Suppressor macrophage treated with lipopolysaccharide for 4 hours (primary cell): ENCODE data around the gene SLC66A2.

Experiments used
- DNase-seq: peaks from one replicate; pipeline ENCODE4 v3.0.0-alpha.2; 2020

SLC66A2 gene

DNA sequence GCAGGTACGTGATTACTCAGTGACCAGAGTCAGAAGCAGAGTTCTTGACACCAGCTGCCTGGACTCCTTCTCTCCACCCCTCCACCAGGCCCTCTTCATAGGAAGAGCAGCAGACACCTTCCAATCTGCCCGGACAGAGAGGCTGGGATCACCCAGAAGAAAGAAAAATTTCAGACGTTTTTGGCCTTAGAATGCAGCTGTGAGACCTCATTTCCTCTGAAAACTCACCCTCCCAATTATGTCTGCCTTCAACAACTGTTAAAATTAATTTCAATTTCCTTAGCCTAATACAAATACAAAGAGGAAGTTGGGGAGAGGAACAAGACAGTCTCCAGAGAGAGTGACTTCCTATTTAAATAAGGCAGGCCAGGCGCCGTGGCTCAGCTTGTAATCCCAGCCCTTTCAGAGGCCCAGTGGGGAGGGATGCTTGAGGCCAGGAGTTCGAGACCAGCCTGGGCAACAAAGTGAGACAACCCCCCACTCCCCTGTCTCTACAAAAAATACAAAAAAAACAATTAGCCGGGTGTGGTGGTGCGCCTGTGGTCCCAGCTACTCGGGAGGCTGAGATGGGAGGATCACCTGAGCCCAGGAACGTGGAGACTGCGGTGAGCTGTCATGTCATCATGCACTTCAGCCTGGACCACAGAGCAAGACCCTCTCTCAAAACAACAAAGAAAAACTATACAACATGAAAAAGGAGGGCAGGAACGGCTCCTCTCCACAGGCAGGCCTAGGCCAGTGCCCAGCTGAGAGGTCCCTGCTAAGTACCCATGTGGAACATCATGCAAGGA, 1.6 kb downstream of the SLC66A2 start:
- DNase-seq = peak; percentile 87

DNA sequence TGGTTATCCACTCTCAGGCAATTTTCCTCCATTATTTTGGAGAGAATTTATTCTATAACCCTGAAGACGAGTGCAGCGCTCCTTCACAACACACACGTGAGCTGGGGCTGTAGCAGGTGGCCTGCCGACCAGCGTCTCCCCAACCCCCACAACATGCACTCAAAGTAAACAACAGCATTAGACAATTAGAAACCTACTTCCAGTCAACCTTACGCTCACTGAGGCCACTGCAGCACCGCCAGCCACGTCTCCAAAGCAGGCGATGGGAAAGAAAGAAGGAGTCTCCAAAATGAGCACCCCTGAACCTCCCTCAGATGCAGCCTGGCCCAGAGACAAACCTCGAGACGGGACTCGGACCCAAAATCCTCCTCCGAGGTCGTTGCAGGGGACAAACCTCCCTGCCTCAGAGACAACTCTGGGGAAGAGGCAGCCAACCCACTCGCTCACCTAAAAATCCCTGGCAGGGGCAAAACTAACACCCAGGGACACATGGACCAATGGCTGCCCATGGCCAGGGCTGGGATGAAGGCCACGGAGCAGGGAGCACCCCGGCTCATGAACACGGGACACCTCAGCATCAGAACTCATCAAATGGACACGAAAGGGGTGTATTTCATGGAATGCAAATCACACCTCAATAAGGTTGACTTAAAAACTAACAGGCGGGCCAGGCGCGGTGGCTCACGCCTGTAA, 2.6 kb downstream of the SLC66A2 start:
- no peak for DNase-seq

DNA sequence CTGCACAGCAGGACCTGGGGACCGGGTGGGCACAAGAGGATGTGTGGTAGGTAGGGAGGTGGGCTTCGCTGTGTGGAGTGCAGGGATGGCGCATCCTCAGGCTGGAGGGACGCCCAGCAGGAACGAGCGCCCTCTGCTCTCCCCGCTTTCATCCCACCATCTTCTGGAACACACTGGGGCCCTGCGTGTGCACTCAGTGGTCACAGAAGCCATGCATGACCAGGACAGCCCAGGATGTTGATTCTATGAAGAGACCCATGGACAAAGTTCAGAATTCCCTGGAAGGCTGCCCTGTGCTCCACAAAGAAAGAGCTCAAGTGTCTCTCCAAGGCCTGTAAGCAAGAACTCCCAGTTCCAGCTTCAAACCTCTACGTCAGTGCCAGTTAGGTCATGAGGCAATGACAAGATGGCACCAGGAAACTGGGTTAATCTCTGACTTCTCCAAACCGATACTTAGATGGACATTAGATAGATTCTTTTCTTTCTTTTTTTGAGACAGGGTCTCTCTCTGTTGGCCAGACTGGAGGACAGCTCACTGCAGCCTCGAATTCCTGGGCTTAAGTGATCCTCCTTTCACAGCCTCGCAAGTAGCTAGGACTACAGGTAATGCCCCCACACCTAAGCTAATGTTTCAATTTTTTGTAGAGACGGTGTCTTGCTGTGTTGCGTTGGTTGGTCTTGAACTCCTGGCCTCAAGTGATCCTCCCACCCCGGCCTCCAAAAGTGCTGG, 3.4 kb downstream of the SLC66A2 start:
- DNase-seq = no peak

DNA sequence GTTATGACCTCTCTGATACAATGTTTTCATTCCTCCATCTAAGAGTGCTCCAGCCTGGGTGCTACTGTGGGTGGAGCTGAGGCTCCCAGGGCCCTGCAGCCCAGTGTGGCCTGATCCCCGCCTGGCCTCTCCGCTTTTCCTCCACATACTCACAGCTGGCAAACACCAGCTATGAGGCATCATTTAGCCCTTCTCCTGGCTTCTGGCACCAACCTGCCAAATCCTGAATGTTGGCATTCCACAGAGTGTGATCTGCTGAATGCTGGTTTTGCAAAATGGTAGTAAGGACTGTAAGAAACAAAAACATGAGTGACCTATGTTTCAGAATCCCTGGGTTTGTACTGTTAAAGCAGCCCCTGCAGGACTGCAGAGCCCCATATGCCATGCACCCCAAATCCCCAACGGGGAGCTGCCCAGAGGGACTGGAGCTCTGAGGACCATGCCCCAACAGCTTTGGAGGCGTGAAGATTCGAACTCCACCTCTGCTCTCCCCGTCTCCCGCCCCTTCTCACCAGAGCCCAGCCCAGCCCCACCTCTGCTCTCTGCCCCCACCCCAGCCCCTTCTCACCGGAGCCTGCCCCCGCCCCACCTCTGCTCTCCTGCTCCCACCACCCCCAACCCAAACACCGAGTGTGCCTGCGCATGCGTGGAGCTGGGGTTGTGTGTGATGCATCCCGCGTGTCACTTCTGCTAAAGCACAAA, 4.2 kb downstream of the SLC66A2 start:
- DNase-seq = no peak

DNA sequence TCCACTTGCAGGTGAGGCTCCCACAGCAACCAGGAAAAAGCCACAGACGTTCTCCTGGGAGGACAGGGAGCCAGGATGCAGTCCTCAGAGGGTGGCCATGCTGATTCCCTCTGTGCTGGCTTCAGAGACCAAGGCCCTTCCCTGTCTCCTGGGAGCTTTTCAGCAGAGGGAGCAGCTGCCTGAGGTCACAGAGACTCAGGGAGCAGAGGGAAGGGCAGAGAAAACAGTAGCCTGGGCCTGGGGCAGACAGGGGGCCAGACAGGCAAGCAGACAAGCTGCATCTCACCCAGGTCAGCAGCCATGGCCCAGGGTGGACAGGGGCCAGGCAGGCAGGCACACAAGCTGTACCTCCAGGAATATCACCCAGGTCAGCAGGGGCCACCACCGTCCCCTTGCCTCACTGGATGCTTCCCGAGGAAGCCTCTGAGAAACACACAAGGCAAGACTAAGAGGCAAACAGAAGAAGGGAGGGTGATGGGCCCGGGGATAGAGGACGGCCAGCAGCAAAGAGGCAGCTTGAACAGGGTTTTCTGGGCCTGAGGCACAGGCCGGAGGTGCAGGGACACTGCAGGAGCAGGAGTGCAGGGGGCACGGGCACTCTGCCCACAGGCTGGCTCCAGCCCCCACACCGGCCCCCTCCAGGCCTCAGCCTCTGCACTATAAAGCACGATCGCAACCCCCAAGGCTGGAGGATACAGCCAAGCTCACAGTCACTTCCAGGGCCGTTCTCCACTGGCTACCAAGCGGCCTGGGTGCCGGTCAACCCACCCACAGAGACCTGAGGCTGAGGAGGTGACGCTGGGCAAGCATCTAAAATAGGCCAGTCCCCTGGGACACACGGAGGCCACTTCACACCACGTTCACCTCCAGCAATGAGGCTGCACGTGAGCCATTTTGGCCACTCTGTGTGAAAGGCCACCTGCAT, 6.1 kb downstream of the SLC66A2 start:
- DNase-seq = no peak

DNA sequence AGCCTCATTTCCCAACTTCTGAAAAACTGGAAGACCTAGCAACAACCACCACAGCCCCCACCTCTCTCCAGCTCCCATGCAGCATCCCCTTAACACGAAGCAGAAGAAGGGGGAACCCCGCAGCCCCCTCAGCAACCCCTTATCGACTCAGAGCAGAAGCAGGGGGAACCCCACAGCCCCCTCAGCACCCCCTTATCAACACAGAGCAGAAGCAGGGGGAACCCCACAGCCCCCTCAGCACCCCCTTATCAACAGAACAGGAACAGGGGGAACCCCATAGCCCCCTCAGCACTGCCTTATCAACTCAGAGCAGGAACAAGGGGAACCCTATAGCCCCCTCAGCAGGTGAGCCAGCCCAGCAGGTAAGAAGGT, 6.7 kb downstream of the SLC66A2 start:
- DNase-seq = no peak

DNA sequence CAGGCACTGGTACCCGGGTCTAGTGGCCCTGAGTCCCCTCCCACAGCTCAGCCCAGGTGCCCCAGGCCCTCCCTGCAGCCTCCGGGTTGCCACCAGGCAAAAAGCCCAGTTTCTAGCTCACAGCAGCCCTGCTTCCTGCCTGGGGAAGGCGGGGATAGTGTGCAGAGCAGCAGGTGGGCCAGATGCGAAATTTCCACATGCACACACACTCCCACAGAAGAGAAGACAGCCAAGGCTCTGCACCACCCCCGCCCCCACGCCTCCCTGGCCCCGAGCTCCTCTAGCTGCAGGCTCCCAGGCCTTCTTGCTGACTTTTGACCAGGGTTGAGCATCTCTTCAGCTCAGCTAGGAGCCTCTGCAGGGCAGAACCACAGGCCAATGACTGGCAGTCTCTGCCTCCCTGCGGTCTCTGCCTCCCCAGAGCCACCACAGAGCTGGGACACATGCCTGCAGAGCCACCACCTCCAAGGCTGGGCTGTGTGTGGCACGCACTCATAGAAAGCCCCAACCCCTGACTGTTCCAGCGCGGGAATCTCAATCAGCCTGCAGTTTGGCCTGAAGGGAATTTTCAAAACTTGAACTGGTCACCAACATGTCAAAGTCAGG, 7.2 kb downstream of the SLC66A2 start:
- no peak for DNase-seq

DNA sequence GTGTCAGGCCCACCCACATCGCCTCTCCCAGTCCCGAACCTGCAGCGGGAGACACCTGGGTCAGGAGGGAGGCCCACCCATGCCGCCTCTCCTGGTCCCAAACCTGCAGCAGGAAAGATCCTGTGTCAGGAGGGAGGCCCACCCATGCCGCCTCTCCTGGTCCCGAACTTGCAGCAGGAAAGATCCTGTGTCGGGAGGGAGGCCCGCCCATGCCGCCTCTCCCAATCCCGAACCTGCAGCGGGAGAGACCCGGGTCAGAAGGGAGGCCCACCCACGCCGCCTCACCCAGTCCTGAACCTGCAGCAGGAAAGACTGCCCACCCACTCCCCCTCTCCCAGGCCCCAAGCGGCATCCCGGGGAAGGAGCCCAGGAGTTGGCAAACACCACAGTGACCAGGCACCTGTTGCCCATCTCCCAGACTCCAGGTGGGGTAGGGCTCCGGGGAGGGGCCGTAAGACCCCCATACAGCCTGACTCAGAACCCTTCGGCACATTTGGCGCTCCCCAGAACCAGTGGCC, 7.8 kb downstream of the SLC66A2 start:
- DNase-seq = no peak

DNA sequence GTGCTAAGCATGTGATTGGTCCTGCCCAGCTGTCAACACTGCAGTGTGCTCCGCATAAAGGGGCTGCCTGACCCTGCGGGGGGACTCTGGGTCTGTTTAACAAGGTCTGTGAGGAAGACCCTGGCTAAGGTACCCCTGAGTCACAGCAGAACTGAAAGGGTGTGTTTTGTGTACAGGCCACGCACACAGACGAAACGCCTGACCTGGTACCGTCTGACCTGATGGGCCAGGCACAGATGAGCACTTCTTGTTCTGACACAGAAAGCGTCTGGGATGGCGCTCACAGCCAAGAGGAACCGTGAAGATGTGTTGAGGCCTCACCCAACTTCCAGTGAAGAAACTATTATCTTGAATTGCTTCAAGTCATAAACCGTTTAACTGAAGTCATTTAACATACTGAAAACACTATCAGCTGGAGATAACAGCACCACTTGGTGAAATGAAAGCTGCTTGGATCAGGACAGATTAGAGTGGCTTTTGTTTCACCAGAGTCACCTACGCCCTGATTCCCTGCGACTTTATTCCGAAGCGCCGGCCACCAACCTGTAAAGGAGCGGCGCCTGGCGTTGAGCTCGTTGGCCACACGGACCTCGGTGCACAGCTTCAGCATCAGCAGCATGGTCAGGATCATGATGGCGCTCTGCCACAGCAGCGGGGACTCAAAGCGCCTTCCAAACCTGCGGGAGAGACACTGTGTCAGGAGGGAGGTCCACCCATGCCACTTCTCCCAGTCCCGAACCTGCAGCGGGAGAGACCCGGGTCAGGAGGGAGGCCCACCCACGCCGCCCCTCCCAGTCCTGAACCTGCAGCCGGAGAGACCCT, 8.5 kb downstream of the SLC66A2 start:
- no peak for DNase-seq

DNA sequence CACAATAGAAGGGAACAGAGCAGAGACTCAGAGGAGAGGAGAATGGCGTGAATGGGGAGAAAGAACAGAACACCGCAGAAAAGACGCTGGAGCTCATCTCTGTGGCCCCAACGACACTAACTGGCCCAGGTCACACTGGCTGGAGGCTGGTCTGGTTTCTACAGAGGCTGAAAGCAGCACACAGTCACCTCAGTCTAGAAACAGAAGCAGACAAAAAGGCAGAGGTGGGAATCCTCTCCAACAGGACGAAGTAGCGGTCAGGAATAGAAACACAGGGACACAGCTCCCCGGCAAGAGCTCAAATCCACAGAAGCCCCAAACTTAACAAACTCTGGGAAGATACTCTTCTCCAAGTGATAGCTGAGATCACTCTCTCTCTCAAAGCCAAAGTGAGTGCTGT, 9.2 kb downstream of the SLC66A2 start:
- no peak for DNase-seq

DNA sequence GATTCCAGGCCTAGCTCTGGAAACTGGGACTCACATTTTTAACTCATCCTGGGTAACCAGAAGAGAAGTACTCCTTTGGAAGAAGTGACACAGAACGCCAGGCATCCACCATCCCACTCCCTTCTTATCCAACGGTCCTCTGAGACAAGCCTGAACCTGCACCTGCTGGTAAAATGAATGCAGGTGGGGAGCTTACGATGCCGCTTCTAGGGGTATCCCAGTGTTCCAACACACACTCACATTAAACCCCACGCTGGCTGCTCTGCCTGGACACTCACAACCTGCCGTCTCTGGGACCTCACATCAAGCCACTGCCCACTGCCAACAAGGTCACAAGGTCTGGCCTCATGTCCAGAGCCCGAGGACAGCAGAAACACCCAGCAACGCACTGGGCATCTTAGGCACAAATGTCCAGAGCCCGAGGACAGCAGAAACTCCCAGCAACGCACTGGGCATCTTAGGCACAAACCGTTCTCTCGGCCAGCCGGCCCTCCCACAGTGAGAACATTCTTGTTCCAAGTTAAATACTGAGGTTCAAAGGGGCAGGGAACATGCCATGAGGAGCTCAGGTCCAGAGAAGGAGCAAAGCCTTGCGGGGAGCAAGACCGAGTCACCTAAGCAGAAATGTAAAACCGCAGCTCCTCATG, 9.9 kb downstream of the SLC66A2 start:
- no peak for DNase-seq

DNA sequence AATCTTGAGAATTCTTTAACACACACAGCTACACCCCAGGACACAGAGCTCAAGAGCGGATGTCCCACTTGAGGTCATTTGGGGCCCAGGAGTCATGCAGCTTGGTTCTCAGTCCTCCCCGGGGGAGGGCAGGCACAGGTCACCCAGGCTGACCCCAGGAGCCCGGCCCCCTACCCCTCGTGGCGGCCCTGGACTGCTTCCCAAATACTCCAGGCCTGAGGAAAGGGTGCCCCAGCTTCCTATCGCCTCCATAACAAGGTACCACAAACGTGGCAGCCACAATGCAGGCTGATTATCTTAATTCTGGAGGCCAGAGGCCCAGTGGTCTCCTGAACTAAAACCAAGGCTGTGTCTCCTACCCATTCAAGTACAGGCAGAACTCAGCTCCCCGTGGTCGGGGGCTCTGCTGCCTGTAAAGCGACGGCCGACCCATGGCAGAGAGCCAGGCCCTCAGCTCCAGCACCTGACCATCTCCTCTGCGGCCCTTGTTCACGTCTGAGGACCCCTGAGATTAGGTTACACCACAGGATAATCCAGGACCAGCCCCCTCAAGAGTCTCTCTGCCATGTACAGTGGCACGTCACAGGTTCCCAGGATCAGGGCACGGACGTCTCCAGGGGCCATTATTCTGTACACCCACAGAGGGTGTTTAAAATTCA, 10.5 kb downstream of the SLC66A2 start:
- no peak for DNase-seq

DNA sequence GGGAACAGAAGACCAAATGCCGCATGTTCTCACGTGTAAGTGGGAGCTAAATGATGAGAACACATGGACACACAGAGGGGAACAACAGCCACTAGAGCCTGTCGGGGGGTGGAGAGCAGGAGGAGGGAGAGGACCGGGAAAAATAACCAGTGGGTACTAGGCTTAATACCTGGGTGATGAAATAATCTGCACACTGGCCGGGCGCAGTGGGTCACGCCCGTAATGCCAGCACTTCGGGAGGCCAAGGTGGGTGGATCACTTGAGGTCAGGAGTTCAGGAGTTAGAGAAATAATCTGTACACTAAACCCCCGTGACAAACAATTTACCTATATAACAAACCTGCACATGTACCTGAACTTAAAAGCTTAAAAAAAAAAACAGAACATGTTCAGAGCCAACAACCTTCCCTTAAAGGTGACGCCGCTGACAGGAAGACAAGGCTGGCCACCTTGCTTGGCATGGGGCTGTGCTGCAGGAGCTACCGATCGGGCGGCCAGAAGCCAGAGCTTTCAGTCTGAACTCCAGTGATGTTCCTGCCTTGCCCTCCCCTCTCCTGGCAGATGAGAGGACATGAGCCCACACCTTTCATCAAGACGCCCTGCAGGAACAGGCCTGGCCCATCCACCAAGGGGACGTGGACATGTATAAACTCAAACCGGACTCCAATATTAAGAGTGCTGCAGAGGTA, 11.2 kb downstream of the SLC66A2 start:
- DNase-seq = no peak

DNA sequence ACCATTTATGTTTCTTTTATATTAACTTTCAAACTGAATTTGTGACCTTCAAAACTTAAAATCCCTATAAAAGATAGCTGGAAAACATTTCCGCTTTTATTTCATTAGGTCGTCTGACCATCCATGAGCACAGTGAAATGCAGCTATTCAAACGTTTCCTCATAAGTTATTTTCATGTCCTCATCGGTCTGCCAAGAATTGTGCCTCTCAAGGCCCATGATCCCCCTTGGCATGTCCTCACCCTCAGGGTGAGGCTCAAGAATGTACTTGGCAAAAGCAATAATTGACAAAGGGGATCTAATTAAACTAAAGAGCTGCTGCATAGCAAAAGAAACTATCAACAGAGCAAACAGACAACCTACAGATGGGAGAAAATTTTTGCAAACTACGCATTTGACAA, 12.4 kb downstream of the SLC66A2 start:
- no peak for DNase-seq

DNA sequence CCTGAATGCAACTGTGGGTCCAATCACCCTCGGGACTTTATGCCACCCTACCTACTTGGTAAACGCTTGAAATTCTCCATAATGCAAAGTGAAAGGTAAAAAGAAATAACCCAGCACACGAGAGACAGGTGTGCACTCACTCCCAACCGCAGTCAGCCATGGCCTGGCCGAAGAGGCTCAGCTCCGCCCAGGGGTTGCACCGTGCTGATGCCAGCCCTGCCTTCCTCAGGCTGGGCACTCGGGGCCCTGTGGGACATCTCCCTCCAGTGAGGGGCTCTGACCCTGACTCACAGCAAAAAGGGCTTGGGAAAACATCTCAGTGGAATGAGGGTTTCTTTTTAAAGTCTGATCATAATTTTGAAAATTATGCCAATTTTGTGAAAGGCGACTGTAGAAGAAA, 13.3 kb downstream of the SLC66A2 start:
- DNase-seq = no peak

DNA sequence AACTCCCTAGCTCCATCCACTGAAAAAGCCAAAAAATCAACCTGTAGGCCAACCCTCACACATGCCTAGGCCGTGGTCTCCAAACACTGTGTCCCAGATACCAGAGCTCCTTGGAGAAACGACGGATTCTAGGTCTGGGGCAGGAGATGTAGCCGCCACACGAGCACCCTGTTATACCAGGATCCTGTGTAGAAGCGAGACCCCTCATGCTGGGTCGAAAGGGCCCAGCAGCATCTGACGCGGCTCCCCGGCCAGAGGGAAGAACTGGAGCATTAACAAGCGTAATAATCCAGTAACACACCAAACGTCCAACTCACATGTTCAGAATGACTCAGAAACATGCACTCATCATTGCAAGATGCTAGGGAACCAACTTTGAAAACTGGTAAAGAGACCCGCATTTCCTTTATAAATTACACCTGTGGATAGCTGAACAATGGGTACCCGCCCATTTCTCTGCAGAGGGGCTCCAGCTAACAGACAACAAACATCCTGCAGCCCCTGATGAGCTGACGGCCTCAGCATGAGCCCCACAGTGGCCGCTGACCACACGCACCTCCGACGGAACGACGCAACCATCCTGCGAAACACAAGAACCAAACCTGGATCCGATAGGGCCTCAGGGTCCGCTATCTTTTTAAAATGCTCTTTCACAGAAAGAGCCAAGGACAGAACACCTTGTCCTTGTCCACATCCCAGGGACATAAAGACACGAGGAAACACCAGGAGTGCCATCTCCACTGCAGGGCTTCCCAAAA, 14.2 kb downstream of the SLC66A2 start:
- DNase-seq = no peak

DNA sequence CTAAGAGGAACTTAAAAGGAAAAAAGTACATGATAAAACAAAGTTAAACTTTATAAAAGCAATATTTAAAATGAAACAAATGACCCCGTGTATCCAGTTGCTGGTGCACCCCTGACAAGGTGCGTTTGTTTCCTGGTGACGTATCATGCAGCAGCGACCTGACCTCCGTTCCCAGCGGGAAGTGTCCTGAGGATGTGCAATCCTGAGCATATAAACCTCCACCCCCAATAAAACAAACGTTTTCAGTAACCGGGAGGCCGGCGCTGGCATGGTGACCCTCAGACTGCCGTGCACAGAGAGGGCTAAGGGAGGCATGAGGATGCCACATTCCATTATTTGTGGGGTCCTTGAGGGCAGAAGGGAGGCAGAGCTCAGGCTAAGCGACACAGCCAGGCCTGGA, 14.8 kb downstream of the SLC66A2 start:
- no peak for DNase-seq

DNA sequence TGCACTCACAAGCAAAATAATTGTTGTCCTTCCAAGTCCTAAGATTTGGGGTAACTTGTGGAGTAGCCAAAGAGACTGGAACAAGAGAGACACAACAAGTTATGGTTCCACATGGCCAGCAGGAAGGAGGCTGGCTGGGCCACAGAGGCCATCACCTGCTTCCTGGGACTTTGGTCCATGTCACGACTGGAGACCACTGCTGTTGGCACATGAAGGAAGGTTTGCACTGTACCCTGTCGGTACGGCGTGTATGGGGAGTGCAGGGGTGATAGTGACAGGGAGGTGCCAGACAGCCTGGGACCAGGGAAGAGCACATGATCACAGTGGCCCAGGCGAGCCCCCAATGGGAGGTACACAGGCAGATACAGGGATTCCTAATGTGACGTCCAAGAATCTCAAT, 15.5 kb downstream of the SLC66A2 start:
- no peak for DNase-seq
